Right lung (tissue), 10 donors: Measurements from ENCODE around the gene COL4A1. TPM values are rescaled to one million over a fixed set of nuclear protein-coding genes. Genes with fewer than 3 reads are reported as not detected.
A peak's percentile ranks its signal among the peaks of the same experiment; 100 is the strongest.

Source experiments
- DNase-seq, 2 donors: peaks; one replicate each; pipeline ENCODE4 v3.0.0-alpha.2; 2013
- long read RNA-seq, 8 donors: transcript quantifications; one replicate each; lab custom pipeline, GENCODE V29; 2026
- polyA plus RNA-seq, 5 donors: library from polyadenylated mRNA; unstranded; fragments of 120-200 nt; gene quantifications; one replicate each; pipeline versions ENCODE4 v1.2.1 to v1.2.3, GENCODE V29; 2013; ENCODE audit warnings: inconsistent platforms in 1 of 5, low replicate concordance in 1 of 5; ENCODE audit not compliant: insufficient read length in 5 of 5, insufficient read depth in 1 of 5

Gene COL4A1
- 100 to 1,000 TPM; 448 to 601 (median 476) TPM for polyA plus RNA-seq
- long read RNA-seq, donor 1, full-length matches to known transcripts, result 14 of 94 reads
- long read RNA-seq, donor 1, partial matches to known transcripts, result 80 of 94 reads
- long read RNA-seq, donor 1, other reads (novel, unspliced or antisense), result 0 of 94 reads
- long read RNA-seq, donor 2, full-length matches to known transcripts, result 12 of 35 reads
- long read RNA-seq, donor 2, partial matches to known transcripts, result 23 of 35 reads
- long read RNA-seq, donor 2, other reads (novel, unspliced or antisense), result 0 of 35 reads
- long read RNA-seq, donor 3, full-length matches to known transcripts, result 12 of 78 reads
- long read RNA-seq, donor 3, partial matches to known transcripts, result 66 of 78 reads
- long read RNA-seq, donor 3, other reads (novel, unspliced or antisense), result 0 of 78 reads
- long read RNA-seq, donor 4, full-length matches to known transcripts, result 15 of 199 reads
- long read RNA-seq, donor 4, partial matches to known transcripts, result 184 of 199 reads
- long read RNA-seq, donor 4, other reads (novel, unspliced or antisense), result 0 of 199 reads
- long read RNA-seq, donor 5, full-length matches to known transcripts, result 15 of 62 reads
- long read RNA-seq, donor 5, partial matches to known transcripts, result 47 of 62 reads
- long read RNA-seq, donor 5, other reads (novel, unspliced or antisense), result 0 of 62 reads
- long read RNA-seq, donor 6, full-length matches to known transcripts, result 17 of 84 reads
- long read RNA-seq, donor 6, partial matches to known transcripts, result 67 of 84 reads
- long read RNA-seq, donor 6, other reads (novel, unspliced or antisense), result 0 of 84 reads
- long read RNA-seq, donor 7, full-length matches to known transcripts, result 12 of 52 reads
- long read RNA-seq, donor 7, partial matches to known transcripts, result 40 of 52 reads
- long read RNA-seq, donor 7, other reads (novel, unspliced or antisense), result 0 of 52 reads
- long read RNA-seq, donor 8, full-length matches to known transcripts, result 7 of 64 reads
- long read RNA-seq, donor 8, partial matches to known transcripts, result 57 of 64 reads
- long read RNA-seq, donor 8, other reads (novel, unspliced or antisense), result 0 of 64 reads

DNA sequence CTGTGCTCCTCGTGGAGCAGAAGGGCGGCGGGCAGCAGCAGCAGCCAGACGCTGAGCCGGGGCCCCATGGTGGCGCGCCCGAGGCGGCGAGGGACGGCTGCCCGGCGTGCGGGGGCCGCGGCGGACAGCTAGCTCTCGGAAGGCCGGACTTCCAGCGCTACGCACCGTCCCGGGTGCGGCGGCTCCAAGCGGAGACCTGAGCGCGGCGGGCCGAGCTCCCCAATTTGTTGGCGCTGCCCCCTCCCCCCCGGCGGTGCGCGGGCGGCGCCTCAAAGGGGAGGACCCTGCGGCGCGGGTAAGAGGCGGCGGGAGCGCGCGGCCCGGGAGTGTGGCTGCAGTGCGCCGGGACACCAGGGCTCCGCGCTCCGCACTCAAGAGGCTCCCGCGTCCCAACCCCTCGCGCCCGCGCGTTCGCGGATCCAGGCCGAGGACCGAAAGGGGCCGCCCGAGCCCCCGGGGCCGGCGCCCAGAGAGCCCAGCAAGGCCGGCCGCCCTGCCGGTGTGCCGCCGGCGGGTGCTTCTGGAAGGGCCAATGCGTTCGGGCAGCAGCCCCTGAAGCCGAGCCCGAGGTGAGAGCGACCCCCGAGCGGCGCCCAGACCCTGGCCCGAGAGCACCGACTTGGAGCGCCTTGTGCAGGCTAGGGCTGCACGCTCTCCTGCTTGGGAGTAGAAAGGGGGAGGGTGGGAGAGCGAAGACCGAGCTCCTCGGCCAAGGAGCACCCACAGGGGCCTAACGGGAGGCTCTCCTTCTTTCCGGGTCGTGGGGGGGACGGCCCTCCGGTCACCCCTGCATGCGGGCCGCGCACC is at the start of gene COL4A1, which contains the start of gene COL4A2:
Gene COL4A1 (minus strand): TSS at position 198 of the 807 bp plus-strand sequence. CDS start 130 bp downstream, at position 68.
Gene COL4A2 (plus strand): TSS at position 325 of the 807 bp plus-strand sequence. CDS start 620 bp downstream, outside the sequence.
- peak; percentile 87 to 89 for DNase-seq

DNA sequence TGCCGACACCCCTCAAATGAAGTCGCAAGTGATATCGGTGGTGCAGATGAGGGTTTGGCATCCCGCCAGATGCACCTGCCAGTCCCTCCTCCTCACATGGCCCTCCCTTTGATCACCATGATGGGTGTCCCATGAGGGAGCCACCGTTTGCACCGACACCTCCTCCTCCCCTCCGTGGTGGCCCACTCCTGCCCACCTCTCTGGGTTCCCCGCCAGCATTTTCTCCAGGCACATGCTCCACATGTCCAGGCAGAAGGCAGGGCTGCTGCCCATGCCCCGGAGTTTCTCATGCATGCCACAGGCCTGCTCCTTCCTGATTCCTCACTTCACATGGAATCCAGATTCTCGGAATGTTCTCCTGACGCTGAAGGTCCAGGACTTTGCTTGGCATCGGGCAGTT is 49.4 kb upstream of the COL4A1 start:
- no peak for DNase-seq

DNA sequence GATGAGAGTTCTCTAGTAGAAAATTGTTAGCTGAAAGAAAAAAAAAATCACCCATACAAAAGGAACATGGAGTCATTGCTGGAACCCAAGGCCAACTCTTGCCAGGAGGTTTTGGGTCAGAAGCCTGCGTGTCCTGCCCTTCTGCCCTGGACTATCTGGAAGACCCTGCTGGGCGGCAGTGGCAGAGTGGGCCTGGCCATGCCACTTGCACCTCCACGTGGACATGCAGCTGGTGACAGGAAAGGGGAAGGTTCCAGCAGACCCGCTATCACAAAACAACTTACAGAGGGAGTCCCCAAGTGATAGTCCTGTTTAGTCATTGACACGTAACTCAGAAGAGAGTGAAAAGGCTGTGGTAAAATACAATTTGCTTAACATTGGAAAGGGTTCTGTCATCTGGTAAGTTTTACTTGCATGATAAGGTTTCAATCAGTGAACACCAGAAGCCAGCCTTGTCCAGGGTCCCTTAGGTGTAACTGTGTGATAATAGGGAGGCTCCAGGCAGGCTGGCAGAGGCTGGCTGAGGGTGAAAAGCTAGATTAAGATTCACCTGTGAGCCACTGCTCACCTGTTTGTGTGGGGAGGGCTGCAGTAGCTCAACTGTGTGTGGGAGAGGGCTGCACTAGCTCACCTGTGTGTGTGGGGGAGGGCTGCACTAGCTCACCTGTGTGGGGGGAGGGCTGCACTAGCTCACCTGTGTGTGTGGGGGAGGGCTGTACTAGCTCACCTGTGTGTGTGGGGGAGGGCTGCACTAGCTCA is 47.9 kb upstream of the COL4A1 start:
- no peak for DNase-seq

DNA sequence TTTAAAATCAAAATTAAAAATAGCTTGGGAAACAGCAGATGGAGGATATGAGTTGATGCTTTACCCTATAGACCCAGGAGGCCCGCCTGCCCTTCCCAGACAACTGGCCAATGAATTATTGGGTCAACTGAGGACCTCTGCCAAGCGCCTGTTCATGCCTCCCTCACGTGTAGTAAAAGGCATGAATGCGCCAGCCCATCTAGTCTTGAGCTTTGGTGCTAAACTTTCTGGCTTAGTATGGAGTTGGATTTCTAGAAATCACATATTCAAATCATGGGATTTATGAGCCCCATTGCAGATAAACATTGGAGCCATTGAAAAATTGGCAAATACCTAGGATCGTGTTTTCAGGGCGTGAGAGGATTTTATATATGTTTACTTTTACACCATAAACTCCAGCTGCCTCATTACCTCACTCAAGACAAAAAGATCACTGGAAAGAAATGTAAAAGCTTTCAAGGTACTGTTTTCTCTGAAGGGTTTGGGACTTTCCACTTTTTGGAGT is 47.2 kb upstream of the COL4A1 start:
- no peak for DNase-seq

DNA sequence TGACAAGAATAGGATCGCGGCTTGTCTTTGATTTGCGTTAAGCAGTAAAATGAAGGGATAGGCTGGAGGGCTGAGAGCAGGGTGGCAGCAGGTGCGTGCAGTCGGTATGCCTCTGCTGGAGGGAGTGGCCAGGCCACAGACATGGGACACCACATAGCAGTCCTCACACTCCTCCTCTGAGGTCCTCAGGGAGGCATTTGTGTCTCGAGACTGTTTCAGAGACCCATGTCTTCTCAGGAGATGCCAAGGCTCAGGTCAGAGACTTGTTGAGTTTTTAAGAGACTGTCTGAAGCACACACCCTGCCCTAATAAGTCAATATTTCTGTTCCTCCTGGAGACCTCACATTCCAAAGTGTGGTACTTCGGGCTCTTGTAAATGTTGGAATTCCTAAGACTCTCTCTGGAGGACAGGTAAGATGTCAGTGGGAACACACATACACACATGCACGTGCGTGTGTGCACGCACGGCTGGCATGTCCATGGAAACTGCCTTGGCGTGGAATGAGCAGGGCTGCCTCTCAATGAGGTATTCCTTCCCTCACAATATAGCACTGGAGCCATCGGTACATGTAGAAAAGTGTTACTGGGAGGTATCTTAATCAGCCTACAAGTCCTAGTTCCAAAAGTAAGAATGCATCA is 46.5 kb upstream of the COL4A1 start:
- DNase-seq, result no peak

DNA sequence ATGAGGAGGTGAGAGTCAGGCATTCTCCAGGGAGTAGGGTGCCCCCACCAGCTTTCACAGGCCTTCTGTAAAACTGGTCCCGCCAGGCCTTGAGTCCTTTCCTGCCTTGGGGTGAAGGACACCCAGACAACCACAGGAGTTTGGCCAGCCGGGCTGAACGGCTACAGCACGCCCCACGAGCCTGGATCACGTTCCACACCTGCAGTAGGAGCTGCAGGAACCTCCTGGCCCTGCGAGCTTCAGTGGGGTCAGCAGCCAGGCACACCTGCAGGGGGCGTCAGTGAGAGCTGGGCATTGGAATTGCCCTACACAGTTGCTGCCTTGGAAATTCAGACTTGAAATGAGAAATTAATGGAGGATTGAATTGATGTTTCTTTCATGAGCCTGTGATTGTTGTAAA is 45.8 kb upstream of the COL4A1 start:
- DNase-seq, result no peak

DNA sequence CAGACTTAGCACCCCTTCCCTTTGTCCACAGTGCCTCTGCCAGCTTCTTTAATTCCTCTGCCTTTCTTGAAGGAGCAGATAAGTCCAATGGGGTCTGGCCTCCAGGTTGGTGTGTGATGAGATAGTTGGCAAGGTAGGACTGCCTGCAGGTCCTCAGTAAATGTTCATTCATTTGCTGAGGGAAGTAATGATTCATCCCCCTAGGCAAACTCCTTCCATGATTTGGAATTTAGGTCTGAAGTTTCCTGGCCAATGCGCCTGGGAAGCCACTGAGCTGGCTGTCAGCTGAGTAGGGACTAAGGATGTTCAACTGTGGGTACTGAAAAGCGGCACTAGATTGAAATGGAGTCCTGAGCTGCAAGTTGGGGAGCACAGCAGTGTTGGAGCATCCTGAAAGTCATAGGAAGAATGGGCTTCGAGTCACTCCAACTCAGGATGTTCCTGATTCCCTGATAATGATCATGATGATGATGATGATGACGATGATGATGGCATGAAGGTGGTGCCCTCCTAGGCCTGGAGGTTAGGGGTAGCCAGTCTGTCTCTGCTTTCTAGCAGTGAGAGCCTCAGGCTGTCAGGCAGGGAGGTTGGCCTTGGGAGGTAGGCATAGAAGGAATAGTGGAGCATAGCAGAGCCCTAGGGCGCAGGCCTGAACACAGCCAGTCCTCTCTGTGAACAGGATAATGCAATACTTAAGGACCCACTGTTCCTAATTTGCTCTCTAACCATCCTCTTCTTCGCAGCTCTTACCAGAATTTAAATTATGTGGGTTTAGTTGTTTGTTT is 44.9 kb upstream of the COL4A1 start:
- DNase-seq, result no peak

DNA sequence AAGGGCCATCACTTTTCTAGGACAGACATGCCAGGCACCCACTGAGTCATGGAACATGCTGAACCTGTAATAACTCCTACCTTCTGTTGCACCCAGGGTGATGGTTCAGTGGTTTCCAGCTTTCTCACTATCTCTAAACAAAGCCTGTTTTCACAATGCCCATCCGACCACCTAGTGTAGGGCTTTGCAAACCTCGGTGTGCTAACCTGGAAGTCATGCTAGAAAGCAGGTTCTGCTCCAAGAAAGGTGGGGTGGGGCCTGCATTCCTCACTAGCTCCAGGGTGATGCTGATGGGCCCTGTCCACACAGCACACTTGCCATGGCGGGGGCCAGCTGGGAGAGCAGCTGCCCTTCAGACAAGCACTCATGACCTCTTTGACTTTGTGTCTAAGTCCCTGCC is 43.6 kb upstream of the COL4A1 start:
- DNase-seq, result no peak

DNA sequence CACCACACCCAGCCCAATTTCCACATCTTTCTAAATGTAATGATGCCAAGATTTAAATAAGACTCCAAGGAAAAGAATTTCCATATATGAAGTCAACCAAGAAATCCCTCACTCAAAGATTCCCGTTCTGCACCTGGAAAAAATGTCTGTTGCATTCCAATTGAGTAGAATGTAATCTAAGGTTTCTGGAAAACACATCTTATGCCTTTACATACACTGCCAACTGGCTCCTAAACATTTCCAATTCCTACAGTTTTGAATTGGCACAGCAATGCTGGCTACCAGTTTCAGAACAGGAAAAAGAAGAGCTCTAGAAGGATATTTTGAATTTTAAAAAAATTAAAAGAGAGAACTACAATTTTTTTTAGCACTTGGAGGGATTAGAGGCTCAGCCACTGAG is 43.1 kb upstream of the COL4A1 start:
- no peak for DNase-seq

DNA sequence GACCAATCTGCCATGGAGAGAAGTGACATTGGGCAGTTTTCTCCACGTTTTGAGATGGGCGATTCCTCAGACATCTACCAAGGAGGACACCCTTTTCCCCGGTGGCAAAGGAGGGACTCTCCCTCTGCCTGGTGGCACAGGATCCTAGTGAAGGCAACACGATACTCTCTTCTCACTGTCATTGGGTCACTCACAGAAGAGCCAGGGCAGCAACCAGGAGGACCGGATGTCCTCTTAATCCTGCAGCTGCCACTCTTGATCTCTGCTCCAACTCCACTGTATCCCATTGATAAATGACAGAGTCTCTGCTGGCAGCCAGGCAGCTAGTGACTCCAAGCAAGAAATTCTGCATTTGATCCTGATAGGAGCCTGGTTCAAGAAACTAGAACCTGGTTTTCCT is 42.3 kb upstream of the COL4A1 start:
- DNase-seq, result no peak

DNA sequence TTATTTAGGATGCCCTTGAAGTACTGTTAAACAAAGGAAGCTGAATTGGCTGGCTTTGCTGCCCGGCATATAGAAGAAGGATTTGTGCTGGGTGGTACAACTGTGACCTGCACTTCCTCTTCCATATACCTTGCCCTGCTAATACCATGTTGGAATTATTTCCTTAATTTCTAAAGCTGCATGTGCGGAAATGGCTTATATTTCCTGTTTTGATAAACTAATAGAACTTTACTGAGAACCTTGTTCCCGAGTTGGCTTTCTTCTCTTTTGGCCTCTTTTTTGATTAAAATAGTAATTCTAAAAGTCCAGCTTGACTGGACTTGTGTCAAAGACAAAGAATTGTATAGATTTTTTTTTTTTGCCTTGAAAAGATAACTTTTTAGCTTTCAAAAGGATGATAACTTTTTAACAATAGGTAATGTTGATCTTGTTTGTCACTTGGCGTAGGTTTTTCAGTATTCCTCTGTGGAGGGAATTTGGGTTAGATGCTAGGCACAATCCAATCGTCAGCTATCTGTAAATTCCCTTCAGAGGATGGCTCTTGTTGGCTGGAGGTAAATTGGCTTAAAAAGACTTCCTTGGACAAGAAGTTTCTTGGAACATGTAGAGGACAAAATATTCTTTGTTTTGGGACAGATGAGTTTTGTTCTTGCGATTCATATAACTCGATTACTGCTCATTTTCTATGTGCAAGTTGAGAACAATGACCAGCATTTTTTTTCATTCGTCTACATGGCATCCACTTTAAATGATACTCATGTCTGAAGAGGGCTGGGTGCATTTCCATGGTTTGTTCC is 41.5 kb upstream of the COL4A1 start:
- no peak for DNase-seq

DNA sequence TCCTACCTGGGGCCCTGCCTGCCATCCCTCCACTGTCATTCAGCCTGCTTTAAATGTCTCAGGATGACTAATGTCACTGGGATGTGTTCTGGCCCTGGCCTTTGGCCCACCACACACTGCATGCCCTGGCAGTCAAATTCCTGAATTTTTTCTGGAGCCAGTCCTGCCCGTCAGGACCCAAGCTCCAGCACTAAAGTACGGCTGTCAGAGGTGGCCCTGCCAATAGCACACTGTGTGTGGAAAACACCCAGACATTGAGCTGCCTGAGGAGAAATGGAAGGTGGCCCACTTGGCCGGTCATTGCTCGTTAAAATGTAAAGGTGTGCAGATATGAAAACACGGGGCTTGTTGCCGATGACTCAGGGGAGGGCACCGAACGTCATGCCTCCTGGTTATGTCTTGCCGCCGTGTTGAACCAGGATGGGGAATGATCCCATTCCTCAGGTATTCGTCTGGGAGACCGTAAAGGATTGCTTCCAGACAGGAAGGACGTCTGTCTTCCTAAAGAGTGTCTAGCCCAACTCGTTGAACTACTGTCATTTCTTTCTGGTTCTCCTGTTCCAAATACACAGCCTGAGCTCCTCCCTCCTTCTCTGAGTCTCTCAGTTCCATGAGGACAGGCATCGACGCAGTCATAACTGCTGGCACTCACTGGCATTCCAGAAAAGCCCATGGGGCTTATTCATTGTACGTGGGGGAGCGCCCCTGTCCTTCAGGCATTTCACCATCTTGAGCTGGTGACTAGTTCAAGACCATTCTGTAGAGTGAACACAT is 40.8 kb upstream of the COL4A1 start:
- DNase-seq, result no peak

DNA sequence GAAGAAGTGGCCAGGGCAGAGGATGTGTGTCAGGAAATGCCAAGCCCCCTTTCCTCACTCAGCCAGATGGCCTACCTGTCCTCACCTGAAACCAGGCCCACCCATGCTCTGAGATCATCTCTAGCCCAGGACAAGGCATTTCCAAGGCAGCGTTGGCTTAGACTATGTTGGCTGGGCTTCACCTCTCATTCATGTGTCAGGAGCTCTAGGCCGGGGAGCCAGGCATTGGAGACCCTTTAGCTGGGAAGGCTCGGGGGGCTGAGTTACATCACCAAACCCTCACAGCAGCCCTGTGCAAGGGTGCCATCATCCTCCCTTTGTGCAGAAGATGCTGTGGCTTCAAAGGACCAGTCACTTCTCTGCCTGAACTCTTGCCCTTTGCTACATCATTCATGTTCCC is 40.1 kb upstream of the COL4A1 start:
- no peak for DNase-seq

DNA sequence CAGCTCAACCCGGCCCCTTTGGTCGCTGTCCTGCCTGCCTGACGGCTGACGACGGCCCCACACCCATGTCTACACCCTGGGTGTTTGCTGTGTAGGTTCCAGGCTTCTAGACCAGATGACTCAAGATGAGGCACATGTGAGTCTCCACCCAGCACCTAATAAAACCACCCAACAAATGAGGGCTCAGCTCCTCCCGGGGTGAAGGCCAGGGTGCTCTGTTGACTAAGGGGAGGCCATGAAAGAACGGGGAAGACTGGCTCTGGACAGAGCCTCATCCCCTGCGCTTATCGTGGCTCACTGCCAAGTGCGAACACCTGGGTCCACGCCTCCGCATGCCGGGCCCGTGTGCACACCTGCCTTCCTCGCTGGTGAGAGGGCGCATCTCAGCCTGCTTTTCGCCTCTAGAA is 39.7 kb upstream of the COL4A1 start:
- no peak for DNase-seq

DNA sequence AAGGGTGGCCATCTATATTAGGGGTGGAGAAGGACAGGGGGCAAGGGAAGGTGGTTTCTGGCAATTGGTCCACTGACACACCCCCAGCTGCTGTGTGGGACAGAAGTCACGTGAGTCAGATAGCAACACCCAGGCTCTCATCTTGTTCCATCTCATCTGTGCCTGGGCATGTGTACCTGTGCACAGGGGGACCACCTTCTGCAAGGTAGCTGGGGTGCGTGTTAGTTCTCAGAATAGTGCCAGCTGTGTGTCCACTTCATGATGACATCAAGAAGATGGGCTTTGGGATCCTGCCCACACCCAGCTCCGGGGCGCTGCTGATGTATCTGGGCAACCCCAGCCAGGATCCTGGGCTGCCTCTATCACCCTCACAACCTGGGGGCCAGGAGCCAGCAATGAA is 38.7 kb upstream of the COL4A1 start:
- DNase-seq, result no peak

DNA sequence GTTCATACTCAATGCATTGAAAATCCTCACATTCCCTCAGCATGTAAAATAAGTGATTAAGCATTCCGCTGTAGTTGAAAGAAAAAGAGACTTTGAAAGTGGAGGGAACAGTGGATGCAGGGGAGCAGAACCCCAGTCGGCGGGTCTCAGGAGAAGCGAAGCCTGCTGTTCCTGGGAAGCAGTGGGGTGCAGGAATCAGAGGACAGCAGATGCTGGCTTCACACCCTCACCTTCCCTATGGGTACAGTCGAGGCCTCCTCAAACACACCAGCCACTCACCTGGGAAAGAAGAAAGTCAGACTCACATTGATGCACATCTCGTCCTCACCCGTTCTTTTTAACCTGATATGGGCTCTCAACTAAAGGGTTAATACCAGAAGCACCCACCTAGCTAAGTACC is 38.3 kb upstream of the COL4A1 start:
- DNase-seq, result no peak

DNA sequence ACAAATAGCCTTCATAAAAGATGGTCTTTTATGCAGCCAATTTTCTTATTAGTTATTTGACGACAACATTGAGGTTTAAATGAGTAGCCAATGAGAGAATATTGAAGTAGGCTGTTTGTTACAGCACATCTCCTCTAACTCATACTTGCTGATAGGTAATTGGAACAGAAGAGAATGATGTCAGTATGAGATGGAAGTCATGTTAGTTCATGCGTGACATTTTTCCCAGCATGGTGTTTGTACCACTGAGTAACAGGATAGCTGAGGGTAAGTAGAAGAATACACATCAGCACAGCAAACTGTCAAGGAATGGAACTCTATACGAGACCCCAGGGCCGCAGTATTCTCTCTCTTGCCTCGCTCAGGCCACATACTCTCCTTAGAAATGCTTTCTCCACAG is 37.4 kb upstream of the COL4A1 start:
- no peak for DNase-seq
